NCI-H2227 (cell line): ENCODE measurements around the gene PRSS12.
"Not testable (repeated sequence)": the region's sequence is repeated elsewhere in the genome, so short reads cannot be mapped to it uniquely, and the experiment has no call there.

ENCODE experiments used
- DNase-seq: peaks from one replicate; lab custom pipeline; 2025; ENCODE audit not compliant: unreplicated experiment; lab: John Stamatoyannopoulos, UW

Gene PRSS12, protein sequence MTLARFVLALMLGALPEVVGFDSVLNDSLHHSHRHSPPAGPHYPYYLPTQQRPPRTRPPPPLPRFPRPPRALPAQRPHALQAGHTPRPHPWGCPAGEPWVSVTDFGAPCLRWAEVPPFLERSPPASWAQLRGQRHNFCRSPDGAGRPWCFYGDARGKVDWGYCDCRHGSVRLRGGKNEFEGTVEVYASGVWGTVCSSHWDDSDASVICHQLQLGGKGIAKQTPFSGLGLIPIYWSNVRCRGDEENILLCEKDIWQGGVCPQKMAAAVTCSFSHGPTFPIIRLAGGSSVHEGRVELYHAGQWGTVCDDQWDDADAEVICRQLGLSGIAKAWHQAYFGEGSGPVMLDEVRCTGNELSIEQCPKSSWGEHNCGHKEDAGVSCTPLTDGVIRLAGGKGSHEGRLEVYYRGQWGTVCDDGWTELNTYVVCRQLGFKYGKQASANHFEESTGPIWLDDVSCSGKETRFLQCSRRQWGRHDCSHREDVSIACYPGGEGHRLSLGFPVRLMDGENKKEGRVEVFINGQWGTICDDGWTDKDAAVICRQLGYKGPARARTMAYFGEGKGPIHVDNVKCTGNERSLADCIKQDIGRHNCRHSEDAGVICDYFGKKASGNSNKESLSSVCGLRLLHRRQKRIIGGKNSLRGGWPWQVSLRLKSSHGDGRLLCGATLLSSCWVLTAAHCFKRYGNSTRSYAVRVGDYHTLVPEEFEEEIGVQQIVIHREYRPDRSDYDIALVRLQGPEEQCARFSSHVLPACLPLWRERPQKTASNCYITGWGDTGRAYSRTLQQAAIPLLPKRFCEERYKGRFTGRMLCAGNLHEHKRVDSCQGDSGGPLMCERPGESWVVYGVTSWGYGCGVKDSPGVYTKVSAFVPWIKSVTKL

DNA sequence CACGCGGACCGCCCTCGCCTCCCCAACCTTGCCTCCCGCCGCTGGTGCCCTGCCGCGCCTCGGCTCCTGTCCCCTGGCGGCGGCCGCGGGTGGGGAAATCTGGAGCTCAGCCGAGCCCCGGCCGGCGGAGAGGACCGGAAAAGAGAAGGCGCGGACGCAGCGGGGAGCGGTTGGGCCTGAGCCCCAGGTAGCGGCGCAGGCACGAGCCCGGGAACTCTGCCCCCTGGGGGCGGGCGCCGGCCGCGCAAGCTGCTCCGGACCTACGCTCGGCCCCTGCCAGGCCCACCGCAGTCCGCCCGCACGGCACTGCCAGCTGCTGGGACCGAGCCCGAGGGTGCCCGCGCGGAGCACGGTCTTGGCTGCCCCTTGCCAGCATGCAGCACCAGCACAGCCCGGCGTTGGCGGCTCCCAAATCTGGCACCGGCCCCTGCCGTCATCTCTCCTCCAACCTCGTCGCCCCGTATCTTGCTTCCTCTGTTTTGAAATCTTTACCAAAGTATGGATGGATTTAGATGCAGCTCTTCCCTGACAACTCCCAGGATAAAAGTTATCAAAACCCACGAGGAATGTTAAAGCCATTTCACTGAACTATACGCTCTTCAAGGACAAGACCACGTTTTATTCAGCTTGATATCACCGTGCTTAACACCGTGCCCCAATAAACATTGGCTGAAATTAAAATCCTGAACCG is at the start of gene PRSS12:
TSS of gene PRSS12 (minus strand) at position 161 of the 691 bp plus-strand sequence. CDS start 283 bp downstream, outside the sequence.
- DNase-seq, result peak; percentile 78

- no peak for DNase-seq
Measured at GRCh38 chr4:118400356-118400755, 47.6 kb upstream of the PRSS12 start.

GRCh38 chr4:118399883-118400282 is 47.1 kb upstream of the PRSS12 start:
- DNase-seq, result peak; percentile 0

- DNase-seq, result no peak
Measured at GRCh38 chr4:118398226-118399090, 45.7 kb upstream of the PRSS12 start.

DNA sequence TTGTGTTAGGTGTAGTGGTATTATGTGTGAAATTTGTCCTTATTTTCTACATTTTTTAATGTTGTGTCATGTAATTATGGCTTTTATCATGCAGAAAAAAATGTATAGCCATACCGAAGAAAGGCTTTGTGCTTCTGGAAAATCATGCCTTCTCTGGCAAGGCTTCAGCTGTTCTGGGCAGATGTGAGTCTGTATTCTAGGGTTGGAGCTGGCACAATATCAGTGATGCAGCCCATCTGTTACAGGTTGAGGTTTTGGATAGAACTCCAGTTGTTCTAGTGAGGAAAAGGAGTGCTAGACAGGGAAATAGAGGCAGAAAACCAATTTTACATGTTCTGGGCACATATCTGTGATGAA is 44.8 kb upstream of the PRSS12 start:
- DNase-seq, result no peak

GRCh38 chr4:118396881-118397622 is 44.2 kb upstream of the PRSS12 start:
- no peak for DNase-seq

DNA sequence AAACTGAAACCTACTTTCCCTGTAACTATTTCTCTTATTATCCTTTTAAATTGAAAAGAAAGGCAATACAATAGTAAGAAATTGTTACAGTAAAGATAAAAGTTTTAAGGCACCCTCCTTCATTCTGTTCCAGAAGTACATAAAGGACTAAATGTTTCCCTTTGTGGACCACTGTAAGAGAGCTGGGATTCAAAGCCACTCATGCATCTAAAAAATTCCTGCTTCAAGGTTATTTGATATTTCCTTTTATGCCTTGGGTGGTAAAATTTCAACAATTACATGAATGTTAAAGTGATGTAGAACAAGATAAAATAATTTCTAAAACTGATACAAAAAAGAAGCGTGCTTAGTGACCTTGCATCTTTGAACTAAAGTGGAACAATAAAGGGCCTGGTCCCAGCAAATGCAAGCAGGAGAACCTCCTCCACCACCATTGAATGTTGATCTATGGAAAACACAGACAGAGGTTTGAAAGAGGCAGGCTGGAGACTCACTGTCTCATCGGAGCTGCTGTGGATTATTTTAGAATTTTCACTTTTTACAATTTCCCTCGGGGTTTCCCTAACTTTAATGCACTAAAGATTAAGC is 42.3 kb upstream of the PRSS12 start:
- DNase-seq, result no peak

- DNase-seq, result not testable (repeated sequence)
Measured at GRCh38 chr4:118392509-118392908, 39.7 kb upstream of the PRSS12 start.

GRCh38 chr4:118390121-118390520 is 37.3 kb upstream of the PRSS12 start:
- no peak for DNase-seq

GRCh38 chr4:118389721-118390120 is 36.9 kb upstream of the PRSS12 start:
- DNase-seq, result no peak

DNA sequence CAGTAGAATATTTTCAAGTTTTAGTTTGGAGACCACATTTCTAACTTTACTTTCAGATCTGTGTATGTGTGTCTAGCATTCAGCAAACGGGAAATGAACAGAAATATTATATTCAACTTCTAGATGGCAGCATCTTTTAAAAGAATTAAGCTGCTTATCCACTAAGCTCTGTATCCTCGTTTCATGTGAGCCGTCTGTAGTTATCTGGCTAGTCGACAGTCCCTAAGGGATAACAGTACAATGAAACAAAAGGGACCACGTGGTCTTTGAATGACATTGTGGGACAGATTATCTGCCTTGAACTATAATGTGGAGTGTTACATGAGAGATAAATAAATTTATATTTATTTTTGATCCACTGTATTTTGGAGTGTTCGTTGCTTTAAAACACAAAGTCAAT is 35.8 kb upstream of the PRSS12 start:
- no peak for DNase-seq

- DNase-seq, result no peak
Measured at GRCh38 chr4:118381902-118382301, 29.1 kb upstream of the PRSS12 start.

- DNase-seq, result no peak
Measured at GRCh38 chr4:118373614-118374255, 20.9 kb upstream of the PRSS12 start.

GRCh38 chr4:118372251-118372650 is 19.4 kb upstream of the PRSS12 start:
- DNase-seq, result no peak

DNA sequence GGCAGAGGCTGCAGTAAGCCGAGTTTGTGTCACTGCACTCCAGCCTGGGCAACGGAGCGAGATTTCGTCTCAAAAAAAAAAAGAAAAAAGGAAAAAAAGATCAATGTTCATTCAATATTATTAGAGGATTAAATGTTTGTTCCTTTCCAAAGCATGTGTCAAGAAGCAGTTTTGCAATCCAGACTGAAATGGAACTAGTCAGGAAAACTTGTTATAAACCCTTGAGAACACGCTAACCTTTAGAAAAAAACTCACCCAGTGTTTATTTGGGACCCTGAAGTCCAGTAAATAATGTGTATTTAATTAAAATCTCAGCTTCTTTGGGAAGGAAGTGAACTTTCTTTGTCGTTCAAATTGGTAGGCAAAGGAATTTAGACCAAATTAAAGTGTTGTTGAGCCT is 16.4 kb upstream of the PRSS12 start:
- no peak for DNase-seq

DNA sequence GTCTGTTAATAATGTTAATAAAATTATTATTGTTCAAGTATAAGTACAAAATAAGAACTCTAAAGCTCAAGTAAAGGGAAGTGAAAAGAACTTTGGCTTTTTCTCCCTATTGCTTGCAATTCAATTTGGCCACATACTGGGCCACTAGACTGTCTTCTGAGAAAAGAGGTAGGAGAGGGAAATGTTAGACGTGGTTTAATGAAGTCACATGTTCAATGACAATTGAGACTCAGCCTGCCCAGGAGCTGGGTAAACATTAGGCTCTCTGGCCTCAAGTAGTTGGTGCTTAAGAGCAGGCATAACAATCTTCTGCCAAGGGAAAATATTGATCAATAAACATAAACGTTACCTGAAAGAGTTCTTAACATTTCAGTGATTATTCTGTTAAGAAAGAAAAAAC is 15.1 kb upstream of the PRSS12 start:
- DNase-seq, result no peak

DNA sequence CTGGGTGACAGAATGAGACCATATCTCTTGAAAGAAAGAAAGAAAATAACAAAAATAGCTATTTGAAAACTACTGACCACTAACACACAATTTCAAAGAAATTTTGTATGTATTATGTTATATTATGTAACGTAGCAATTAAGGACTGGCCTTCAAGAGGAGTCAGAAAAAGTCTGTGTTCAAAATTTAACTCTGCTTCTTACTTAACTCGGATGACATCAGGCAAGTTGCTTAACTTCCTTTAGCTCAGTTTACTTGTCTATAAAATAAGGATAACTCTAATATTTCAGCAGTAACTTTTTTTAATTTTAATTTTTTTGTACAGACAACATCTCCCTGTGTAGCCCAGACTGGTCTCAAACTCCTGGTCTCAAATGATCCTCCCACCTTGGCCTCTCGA is 14.6 kb upstream of the PRSS12 start:
- no peak for DNase-seq

GRCh38 chr4:118363166-118363565 is 10.4 kb upstream of the PRSS12 start:
- DNase-seq, result no peak

DNA sequence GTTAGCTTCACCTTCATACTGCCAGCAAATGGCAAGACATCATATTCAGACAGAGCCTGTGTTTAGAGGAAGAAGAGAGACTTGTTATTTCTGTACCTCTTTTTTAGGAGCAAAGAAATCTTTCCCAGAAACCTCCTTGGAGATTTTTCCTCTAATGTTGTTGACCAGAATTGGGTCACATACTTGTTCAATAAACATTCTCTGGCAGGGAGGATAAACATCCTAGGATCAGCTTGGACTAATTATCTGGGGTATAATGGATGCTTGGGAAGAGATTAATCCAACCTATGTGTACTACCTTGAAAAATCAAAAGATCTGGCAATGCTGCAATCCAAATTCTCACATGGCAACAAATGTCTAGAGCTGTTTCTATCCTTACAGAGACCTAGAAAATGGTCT is 8.4 kb upstream of the PRSS12 start:
- no peak for DNase-seq
